Limb (tissue), 2 donors: ENCODE measurements around the gene CSGALNACT2.

ENCODE experiments used
- DNase-seq, 2 donors: peaks; one replicate each; pipeline ENCODE4 v3.0.0-alpha.2; 2016; ENCODE audit errors: extremely low spot score in 2 of 2

Gene CSGALNACT2

GRCh38 chr10:43123361-43124093, 14.7 kb upstream of the CSGALNACT2 start:
- DNase-seq: peak in 1 of 2 donors; percentile 30

- peak in 1 of 2 donors; percentile 8 for DNase-seq
Observed at GRCh38 chr10:43124094-43124521, 14.1 kb upstream of the CSGALNACT2 start.

GRCh38 chr10:43124574-43125273, 13.5 kb upstream of the CSGALNACT2 start:
- DNase-seq: peak in 1 of 2 donors; percentile 9

GRCh38 chr10:43125274-43125845, 12.9 kb upstream of the CSGALNACT2 start:
- DNase-seq: peak in 1 of 2 donors; percentile 15

GRCh38 chr10:43125881-43126731, 12.1 kb upstream of the CSGALNACT2 start:
- no peak for DNase-seq

- no peak for DNase-seq
Observed at GRCh38 chr10:43126759-43127424, 11.4 kb upstream of the CSGALNACT2 start.

GRCh38 chr10:43127442-43127841, 10.8 kb upstream of the CSGALNACT2 start:
- no peak for DNase-seq

GRCh38 chr10:43128331-43128730, 9.9 kb upstream of the CSGALNACT2 start:
- DNase-seq: no peak

- peak in 1 of 2 donors; percentile 32 for DNase-seq
Observed at GRCh38 chr10:43128958-43129706, 9.1 kb upstream of the CSGALNACT2 start.

- no peak for DNase-seq
Observed at GRCh38 chr10:43130770-43131171, 7.5 kb upstream of the CSGALNACT2 start.

- no peak for DNase-seq
Observed at GRCh38 chr10:43131256-43131655, 7.0 kb upstream of the CSGALNACT2 start.

- DNase-seq: no peak
Observed at GRCh38 chr10:43131906-43132305, 6.3 kb upstream of the CSGALNACT2 start.

GRCh38 chr10:43132867-43133787, 5.1 kb upstream of the CSGALNACT2 start:
- DNase-seq: no peak

- no peak for DNase-seq
Observed at GRCh38 chr10:43134126-43134905, 3.9 kb upstream of the CSGALNACT2 start.

- DNase-seq: no peak
Observed at GRCh38 chr10:43135064-43135463, 3.2 kb upstream of the CSGALNACT2 start.

GRCh38 chr10:43135656-43136055, 2.6 kb upstream of the CSGALNACT2 start:
- no peak for DNase-seq

- no peak for DNase-seq
Observed at GRCh38 chr10:43136432-43136831, 1.8 kb upstream of the CSGALNACT2 start.

GRCh38 chr10:43136995-43137716, 1.1 kb upstream of the CSGALNACT2 start:
- DNase-seq: no peak
